ENCODE measurements around the gene EFNA1. TPM values are rescaled to one million over a fixed set of nuclear protein-coding genes. Genes with fewer than 3 reads are reported as not detected.
A peak's percentile ranks its signal among the peaks of the same experiment; 100 is the strongest.

Gene EFNA1
- total and polyA plus RNA-seq, 10 donors = 3.7 to 19.4 (median 9.1) TPM

- peaks cover 0 to 33% (median 0%) of the 10 kb centered on the region in 6 donors for H3K36me3 ChIP-seq
- peaks cover 0 to 11% (median 7%) of the 10 kb centered on the region in 7 donors for H3K27me3 ChIP-seq (replicated peaks in 1 of 7)
- DNase-seq = no peak
- H3K9me3 ChIP-seq = no peaks in the 10 kb centered on the region
- TF ChIP-seq POLR2AphosphoS5 (IDR thresholded peaks at IDR 0.05) = no peak
- TF ChIP-seq POLR2A (IDR thresholded peaks at IDR 0.05) = no peak
- no peak for TF ChIP-seq CTCF (IDR thresholded peaks at IDR 0.05 in 8 of 11, conservative IDR thresholded peaks at IDR 0.05 in 3 of 11)
- 58 to 94% (median 79%) methylated on average over 1 of the region's 1 CpG for whole genome bisulfite sequencing, 5 donors
- H3K27ac ChIP-seq = peak overlapping the region; percentile 94 to 98 (median 96)
- H3K4me3 ChIP-seq = peak overlapping the region in 2 of 8 donors; percentile 67 to 92
- intact Hi-C loops (cut with DNase I; ENCODE audit: low total_unique reads) = no loop called here
- H3K4me1 ChIP-seq = peaks cover 35 to 71% (median 44%) of the 10 kb centered on the region in 6 donors
Measured at GRCh38 chr1:155134322-155134721, 6.6 kb downstream of the EFNA1 start.

- whole genome bisulfite sequencing, 5 donors = 16 to 40% (median 22%) methylated on average over 18 of the region's 18 CpGs
- Histone ChIP-seq H3K4me1 (peaks cover 33 to 71% (median 48%) of the 10 kb centered on the region in 6 donors), H3K9me3 (no peaks in the 10 kb centered on the region), H3K27ac (peak overlapping the region; percentile 94 to 98 (median 96)), H3K27me3 (replicated peaks in 1 of 7) (peaks cover 0 to 5% (median 1%) of the 10 kb centered on the region in 7 donors), H3K4me3 (peak overlapping the region; percentile 55 to 92 (median 70)), H3K36me3 (peaks cover 0 to 33% (median 0%) of the 10 kb centered on the region in 6 donors)
- DNase-seq = peak; percentile 89
- intact Hi-C loops (cut with DNase I; ENCODE audit: low total_unique reads) = no loop called here
- no peak for TF ChIP-seq POLR2AphosphoS5 (IDR thresholded peaks at IDR 0.05)
- TF ChIP-seq CTCF (IDR thresholded peaks at IDR 0.05 in 8 of 11, conservative IDR thresholded peaks at IDR 0.05 in 3 of 11) = no peak
- no peak for TF ChIP-seq POLR2A (IDR thresholded peaks at IDR 0.05)
Measured at GRCh38 chr1:155134880-155135414, 7.3 kb downstream of the EFNA1 start.

GRCh38 chr1:155135415-155136028 is 7.8 kb downstream of the EFNA1 start, which contains the start of gene SLC50A1:
Gene SLC50A1 (plus strand): TSS chr1:155135852. CDS start chr1:155135912, 60 bp downstream.
- TF ChIP-seq CTCF (IDR thresholded peaks at IDR 0.05 in 8 of 11, conservative IDR thresholded peaks at IDR 0.05 in 3 of 11) = peak; percentile 40 to 83 (median 60)
- TF ChIP-seq POLR2A (IDR thresholded peaks at IDR 0.05) = peak; percentile 62 to 74 (median 68)
- peak; percentile 95 to 96 (median 95) for TF ChIP-seq POLR2AphosphoS5 (IDR thresholded peaks at IDR 0.05)
- Histone ChIP-seq H3K36me3 (peaks cover 0 to 33% (median 0%) of the 10 kb centered on the region in 6 donors), H3K27me3 (replicated peaks in 1 of 7) (no peaks in the 10 kb centered on the region), H3K4me1 (peaks cover 33 to 71% (median 48%) of the 10 kb centered on the region in 6 donors), H3K9me3 (no peaks in the 10 kb centered on the region), H3K4me3 (peak within 1 kb of the TSS; percentile 55 to 92 (median 70)), H3K27ac (peak within 1 kb of the TSS; percentile 94 to 98 (median 96))
- intact Hi-C loops (cut with DNase I; ENCODE audit: low total_unique reads) = no loop called here
- 0 to 1% (median 0%) methylated on average over 37 to 52 of the region's 52 CpGs for WGBS, 5 donors
- peak; percentile 99 for DNase-seq

- Histone ChIP-seq H3K36me3 (peaks cover 0 to 28% (median 0%) of the 10 kb centered on the region in 6 donors), H3K4me3 (peak overlapping the region; percentile 55 to 92 (median 70)), H3K27me3 (replicated peaks in 1 of 7) (no peaks in the 10 kb centered on the region), H3K27ac (peak overlapping the region; percentile 57 to 98 (median 96)), H3K9me3 (no peaks in the 10 kb centered on the region), H3K4me1 (peaks cover 33 to 63% (median 49%) of the 10 kb centered on the region in 6 donors)
- intact Hi-C loops (cut with DNase I; ENCODE audit: low total_unique reads) = no loop called here
- peak; percentile 73 for DNase-seq
- no peak for TF ChIP-seq POLR2AphosphoS5 (IDR thresholded peaks at IDR 0.05)
- TF ChIP-seq POLR2A (IDR thresholded peaks at IDR 0.05) = no peak
- no peak for TF ChIP-seq CTCF (IDR thresholded peaks at IDR 0.05 in 8 of 11, conservative IDR thresholded peaks at IDR 0.05 in 3 of 11)
- WGBS, 5 donors = 16 to 32% (median 25%) methylated on average over 6 of the region's 6 CpGs
Measured at GRCh38 chr1:155136748-155137147, 9.1 kb downstream of the EFNA1 start.
